CD4-positive, alpha-beta T cell treated with Interleukin-6 at 100 ng/mL for 8 hours (primary cell): ENCODE data around the gene TMEM231.
A peak's percentile ranks its signal among the peaks of the same experiment; 100 is the strongest.
"Not testable (repeated sequence)": the region's sequence is repeated elsewhere in the genome, so short reads cannot be mapped to it uniquely, and the experiment has no call there.

Experiments used
- DNase-seq: peaks from one replicate; pipeline ENCODE4 v3.0.0-alpha.2; 2020; ENCODE audit warnings: mixed read lengths, low spot score

Gene TMEM231

DNA sequence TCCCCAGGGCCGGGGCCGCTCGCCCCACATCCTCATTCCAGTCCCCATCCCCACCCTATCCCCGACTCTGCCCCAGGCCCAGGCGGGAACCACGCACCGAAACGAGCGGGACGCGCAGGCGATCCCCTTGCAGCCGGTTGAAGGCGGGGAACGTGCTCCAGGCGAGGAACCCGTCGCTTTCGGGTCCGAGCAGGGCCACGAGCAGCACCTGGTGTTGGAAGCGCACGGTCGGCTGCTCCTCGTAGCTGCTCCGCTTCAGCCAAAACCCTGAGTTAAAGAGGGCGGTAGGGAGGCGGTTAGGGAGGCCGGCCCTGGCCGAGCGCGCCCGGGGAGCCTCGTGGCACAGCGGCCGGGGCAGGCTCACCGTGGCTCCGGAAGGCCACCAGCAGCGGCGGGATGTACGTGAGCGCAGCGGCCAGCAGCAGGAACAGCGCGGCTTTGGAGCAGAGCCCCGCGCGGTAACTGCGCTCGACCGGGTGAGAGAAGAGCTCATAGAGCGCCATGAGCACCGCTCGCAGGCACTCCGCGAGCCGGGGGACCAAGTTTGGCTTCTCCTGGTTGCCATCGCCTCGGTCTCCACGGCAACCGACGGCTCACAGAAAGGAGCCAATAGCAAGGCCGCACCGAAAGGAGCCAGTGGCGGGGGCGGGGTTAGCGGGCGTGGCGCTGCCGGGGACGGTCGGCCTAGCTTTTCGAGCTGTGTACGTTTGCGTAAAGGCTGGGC is at the start of gene TMEM231:
TSS of gene TMEM231 (minus strand) at position 546 of the 724 bp plus-strand sequence. CDS start at position 503, 43 bp downstream.
- DNase-seq = peak; percentile 96

- no peak for DNase-seq
Observed at GRCh38 chr16:75603241-75603640, 47.2 kb upstream of the TMEM231 start.

DNA sequence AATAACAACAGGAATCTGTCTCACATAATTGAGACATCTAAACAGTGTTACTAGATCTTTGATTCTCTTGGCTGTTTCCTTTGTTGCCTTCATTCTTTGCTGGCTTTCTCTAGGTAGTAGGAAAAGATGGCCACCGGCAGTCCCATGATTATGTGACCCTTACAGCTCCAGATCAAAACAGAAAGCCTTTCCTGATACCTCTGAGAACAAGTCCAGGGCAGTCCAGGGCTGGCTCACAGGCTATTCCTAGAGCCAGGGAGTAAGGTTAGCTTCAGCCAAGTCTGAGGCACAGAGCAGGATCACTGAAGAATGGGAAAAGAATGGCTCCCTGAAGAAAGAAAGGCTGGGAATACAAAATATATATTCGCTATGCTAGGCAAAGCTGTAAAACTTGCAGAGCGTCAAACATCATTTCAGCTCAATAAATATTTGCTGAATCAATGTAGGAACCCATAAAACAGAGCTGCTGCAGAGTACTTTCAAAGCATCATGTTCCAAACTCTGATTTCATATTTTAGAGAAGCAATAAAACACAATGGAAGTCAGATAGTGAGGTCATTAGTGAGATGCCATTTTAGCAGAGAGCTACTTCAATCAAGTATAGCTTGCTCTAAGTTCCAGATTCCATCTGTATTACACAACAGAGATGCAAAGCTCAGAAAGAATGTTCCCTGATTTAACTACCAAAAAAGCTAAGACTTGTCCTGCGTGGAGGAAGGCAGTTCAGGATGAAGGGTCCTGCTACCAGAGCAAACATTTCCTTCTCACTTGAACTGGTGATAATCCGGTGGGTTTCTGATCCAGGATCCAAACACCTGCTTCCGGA is 43.6 kb upstream of the TMEM231 start:
- no peak for DNase-seq

- DNase-seq = no peak
Observed at GRCh38 chr16:75593825-75594820, 38.1 kb upstream of the TMEM231 start.

DNA sequence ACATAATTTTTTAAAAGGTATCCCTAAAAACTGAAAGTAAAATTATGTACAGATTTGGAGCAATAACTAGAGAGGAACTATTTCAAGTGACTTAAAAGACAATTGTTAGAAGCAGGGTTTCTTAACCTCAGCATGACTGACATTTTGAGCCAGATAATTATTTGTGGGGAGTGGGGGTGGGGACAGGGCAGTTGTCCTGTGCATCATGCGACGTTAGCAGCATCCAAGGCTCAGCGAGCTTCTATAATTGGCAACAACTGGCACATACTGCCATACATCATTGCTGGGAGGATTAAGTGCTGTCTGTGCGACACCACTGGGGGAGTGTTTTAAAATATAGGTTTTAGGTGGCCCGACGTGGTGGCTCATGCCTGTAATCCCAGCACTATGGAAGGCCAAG is 37.3 kb upstream of the TMEM231 start:
- DNase-seq = no peak

DNA sequence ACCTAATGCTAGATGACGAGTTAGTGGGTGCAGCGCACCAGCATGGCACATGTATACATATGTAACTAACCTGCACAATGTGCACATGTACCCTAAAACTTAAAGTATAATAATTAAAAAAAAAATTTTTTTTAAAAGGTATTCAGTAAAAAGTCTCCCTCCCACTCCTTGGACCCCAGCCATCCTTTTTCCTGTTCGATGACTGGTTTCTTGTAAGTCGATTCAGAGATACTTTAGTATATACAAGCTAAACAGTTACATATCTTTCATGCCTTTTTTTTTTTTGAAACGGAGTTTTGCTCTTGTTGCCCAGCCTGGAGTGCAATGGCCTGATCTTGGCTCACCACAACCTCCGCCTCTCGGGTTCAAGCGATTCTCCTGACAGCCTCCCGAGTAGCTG is 35.9 kb upstream of the TMEM231 start:
- not testable (repeated sequence) for DNase-seq

GRCh38 chr16:75590920-75591843 is 35.1 kb upstream of the TMEM231 start:
- no peak for DNase-seq

GRCh38 chr16:75589306-75589705 is 33.3 kb upstream of the TMEM231 start:
- no peak for DNase-seq

DNA sequence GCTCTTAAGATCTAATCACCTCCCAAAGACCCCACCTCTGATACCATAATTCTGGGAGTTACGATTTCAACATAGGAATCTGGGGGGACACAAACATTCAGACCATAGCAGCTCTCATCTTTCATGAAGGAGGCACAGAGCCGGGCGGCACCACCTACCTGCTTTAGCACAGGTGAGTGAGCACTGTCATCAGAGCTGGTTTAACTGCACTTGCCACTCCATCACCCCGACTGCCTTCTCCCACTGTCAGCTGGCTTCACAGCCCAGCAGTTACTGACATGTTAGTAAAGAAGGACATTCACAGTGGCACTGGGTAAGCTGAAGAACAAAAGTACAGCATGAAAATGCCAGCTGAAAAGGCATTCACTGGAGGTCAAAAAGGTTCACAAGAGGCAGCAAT is 32.7 kb upstream of the TMEM231 start:
- DNase-seq = no peak

GRCh38 chr16:75584108-75584507 is 28.1 kb upstream of the TMEM231 start:
- DNase-seq = no peak

DNA sequence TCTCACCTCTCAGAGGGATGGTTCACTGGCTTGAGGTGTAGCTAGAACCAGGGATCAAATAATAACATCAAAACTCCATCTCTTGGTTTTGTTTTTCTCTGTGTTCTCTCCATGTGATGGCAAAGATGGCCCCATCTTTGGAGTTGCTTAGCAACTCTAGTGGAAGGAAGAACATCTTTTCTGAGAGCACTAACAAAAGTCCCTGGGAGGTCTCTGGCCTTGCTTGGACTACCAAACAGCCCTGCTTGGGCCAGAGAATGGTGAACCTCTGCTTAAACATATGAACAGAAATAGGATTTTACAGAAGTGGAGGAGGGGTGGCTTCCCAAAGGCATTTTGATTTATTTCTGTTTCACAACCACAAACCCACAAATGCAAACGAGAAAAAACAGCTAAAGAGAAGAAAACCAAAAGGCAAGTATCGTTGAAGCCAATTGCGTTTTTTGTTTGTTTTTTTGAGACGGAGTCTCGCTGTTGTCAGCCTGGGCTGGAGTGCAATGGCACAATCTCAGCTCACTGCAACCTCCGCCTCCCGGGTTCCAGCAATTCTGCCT is 23.3 kb upstream of the TMEM231 start:
- DNase-seq = no peak

- DNase-seq = no peak
Observed at GRCh38 chr16:75578725-75579124, 22.7 kb upstream of the TMEM231 start.

DNA sequence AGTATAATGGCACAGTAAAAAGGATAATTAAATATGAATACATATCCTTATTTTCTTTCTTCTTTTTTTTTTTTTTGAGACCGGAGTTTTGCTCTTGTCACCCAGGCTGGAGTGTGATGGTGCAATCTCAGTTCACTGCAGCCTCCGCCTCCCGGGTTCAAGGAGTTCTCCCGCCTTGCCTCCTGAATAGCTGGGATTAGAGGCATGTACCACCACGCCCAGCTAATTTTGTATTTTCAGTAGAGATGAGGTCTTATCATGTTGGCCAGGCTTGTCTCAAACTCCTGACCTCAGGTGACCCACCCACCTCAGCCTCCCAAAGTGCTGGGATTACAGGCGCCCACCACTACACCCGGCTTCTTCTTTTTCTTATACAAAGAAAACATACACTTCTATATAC is 22.2 kb upstream of the TMEM231 start:
- no peak for DNase-seq

- no peak for DNase-seq
Observed at GRCh38 chr16:75576384-75576811, 20.3 kb upstream of the TMEM231 start.

GRCh38 chr16:75575958-75576357 is 19.9 kb upstream of the TMEM231 start:
- DNase-seq = no peak

- no peak for DNase-seq
Observed at GRCh38 chr16:75573955-75574354, 17.9 kb upstream of the TMEM231 start.

GRCh38 chr16:75572864-75573542 is 17.0 kb upstream of the TMEM231 start:
- no peak for DNase-seq

DNA sequence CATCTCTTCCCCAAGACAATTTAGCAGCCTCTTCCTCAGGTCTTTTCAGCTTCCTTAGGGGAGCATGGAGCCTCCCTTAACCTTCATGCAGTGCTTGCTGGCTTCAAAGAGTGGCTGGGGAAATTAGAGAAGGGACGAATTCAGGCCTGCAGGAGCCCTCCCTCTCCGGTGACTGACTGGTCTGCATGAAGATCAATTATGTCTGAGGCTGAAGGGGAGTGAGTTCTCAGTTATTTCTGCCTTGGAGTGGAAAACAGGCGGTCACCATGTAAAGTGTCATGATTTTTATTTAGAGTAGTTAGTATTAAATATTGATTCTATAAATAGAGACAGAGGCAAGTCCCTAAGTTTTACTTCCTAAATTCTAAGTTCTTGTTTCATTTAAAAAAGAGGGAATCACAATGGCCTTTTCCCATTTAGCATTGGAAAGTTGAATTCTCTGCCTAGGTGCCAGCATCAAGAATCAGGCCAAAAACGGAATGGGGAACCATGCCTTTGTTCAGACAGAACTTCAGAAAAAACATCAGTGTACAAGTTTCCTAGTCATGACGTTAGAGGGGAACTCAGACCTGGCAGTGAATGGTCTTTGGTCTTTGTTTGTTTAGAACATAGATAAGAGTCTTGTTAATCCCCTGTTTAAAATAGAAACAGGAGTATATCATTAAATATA is 14.5 kb upstream of the TMEM231 start:
- DNase-seq = no peak

- no peak for DNase-seq
Observed at GRCh38 chr16:75567911-75568310, 11.9 kb upstream of the TMEM231 start.
